Frontal cortex (tissue), 4 donors: ENCODE data around the gene ZDHHC14. TPM values are rescaled to one million over a fixed set of nuclear protein-coding genes. Genes with fewer than 3 reads are reported as not detected.

Experiments
- DNase-seq, 2 donors: peaks; one replicate each; pipeline ENCODE4 v3.0.0; 2012; ENCODE audit warnings: low spot score in 2 of 2
- FAIRE-seq: peaks from 2 replicates; lab custom pipeline; 2012; peaks lifted over from hg19 to GRCh38; lab: Jason Lieb, UNC
- total RNA-seq: library from RNA; depleted of rRNA; stranded (reverse); fragments of >200 nt; gene quantifications from one replicate; pipeline ENCODE4 v1.2.3, GENCODE V29; 2014
- donor health status: control.
- donor health status: control.
- donor health status: control.

Gene ZDHHC14
- total RNA-seq, 1 donor from 2014 or later, result 9.0 TPM

- DNase-seq, result no peak
- no peak for FAIRE-seq
Observed at GRCh38 chr6:157627195-157627966, 246.4 kb downstream of the ZDHHC14 start.

GRCh38 chr6:157628463-157628862, 247.5 kb downstream of the ZDHHC14 start:
- FAIRE-seq, result no peak
- no peak for DNase-seq

GRCh38 chr6:157629220-157629619, 248.2 kb downstream of the ZDHHC14 start:
- DNase-seq, result no peak
- no peak for FAIRE-seq

GRCh38 chr6:157630463-157631080, 249.6 kb downstream of the ZDHHC14 start:
- FAIRE-seq (no peak), DNase-seq (no peak)

DNA sequence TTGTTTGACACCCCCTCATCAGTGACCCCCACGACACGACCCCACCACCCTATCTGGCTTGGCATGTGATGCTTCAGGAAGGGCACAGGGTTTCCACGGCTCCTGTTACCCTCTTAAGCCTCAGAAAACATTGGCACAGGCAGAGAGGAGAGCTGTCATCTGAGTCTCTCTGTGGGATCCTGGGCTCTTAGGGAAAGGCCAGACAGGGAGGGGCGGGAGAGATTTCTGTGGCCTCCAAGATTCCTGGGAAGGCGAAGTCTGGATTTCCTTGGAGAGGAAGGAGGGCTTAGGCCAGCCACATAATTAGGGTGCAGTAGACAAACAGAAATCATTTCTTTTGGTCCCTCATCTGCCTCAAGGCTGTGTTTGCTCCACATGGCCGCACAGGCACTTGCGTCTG, 250.4 kb downstream of the ZDHHC14 start:
- FAIRE-seq (no peak), DNase-seq (no peak)

DNA sequence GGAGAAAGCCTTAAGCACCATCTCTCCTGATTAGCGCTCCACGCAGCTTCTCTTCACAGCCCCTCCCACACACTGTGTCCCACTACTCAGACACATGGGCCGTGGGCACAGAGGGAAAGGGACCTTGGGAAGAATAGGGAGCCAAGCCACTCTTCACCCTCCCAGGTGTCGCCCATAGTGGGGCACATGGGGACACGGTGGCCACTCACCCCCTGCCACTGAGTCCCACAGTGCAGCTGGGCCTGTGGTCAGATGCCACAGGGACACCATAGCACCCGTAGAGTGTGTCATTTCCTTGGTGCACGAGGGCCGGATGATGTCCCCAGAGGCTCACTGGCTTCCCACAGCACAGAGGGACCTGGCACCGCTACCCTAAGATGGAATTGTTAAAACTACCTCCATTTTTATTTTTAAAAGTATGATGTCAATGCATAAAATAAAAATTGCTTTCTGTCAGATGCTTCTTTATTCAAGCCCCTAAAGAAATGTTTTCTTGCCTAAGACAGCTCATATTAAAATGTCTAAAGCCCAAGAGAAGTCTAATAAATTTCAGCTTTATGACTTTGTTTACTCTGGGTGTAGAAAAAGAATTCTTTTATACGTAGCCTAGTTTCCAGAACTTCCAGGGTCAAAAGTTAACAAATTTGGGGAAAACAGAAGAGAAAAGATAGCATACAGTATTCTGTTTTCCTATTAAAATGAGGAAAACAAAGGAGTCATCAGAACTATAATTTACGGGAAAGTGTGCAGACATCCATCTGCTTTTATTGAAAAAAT, 251.0 kb downstream of the ZDHHC14 start:
- no peak for DNase-seq
- FAIRE-seq, result no peak

DNA sequence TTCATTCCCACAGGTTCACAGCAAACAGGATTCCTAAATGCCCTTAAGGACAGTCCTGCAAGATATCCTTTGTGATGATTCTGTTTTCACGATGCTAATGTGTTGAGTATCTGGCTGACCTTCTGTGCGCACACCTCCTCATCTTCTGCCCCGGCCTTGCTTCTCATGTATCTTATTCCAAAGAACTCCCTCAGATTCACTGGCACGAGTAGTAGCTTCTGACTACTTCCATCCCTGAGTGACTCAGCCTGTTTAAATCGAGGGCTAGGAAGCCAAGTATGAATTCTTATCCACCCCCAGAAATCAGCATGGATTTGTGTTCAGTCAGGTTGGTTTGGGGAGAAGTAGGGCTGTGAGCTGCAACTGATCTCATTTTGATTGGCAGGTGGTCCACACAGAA, 251.8 kb downstream of the ZDHHC14 start:
- no peak for FAIRE-seq
- no peak for DNase-seq

DNA sequence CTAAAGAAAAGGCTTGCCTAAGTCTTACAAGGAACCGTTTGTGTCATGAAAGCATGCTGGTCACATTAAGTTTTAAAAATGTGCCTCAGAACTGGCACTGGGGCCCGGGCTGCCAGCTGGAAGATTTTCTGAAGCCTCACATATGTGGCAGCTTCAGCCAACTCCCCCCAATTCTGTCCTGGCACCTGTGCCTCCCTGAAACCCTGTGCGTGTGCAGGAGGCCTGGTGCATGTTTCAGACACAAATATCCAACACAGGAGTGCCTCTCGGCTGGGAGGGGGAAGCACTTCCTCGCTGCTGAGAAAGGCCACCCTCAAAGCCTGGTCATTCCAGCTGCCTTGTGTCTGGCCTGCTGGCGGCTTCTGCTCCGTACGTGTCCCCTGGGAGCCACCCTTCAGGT, 253.6 kb downstream of the ZDHHC14 start:
- DNase-seq (no peak), FAIRE-seq (no peak)

- DNase-seq, result no peak
- FAIRE-seq, result no peak
Observed at GRCh38 chr6:157635388-157636244, 254.6 kb downstream of the ZDHHC14 start.

DNA sequence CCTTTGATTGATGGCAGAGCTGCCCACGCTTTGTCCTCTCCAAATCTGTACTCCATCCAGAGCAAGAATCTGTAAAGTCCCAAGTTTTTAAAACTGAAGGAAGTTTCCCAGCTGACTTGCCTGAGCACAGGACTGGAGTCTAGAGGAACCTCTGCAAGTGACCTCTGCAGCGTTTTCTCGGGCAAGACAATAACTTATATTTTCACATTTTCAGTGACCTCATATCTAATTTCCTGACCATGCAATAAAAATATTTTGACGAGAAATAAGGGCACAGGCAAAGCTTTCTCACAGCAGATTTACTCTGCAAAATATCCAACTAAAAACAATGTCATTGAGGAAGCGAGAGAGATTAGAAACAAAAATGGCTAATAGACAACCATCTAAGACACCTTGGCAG, 256.5 kb downstream of the ZDHHC14 start:
- FAIRE-seq (no peak), DNase-seq (no peak)

DNA sequence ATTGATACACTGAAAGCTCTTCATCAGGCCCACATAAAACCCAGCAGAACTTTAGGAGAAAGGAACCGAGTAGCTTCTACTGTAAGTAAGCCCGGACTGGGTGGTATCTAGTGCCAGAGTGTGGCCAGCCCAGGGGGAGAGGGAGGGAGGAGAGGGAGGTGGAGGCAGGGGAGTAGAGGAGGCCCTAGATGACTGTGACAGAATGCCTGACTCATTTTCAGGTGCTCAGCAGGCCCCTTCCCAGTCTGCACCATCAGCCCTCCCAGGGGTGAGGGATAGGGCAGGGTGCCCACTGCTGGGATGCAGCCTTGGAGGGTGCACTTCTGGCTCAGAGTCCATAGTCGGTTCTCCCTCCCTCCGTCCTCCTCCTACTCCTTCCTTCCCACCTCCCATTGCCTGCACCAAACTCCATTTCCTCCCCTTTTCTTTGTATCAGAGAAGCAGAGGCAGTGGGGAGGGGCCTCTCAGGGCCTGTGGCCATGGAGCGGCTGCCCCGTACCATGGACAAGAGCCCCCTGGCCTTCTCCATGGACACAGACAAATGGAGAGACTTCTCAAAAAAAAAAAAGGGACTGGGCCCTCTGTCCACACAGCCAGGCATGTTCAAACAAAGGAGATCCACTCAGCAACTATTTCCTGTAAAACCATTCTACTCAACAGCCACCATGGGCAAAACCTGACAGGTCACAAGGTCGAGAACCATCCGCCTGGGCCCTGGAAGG, 257.1 kb downstream of the ZDHHC14 start:
- FAIRE-seq, result no peak
- DNase-seq, result no peak

DNA sequence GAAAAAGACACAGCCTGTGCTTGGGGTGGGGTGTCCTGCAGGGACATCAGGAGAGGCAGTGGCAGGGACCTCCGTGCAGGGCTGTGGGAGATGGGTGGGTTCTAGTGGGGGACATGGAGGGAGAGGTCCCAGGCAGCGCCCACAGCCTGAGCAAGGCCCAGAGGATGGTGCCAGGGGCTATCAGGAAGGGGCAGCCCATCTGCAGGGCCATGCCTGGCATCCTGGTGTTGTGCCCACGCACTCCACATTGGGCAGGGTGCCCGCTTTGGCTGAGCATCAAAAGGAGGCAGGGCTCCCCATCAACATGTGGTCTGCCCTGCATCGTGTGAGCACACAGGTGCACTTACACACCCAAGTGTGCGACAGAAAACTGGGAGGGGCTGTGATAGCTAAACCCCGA, 257.8 kb downstream of the ZDHHC14 start:
- no peak for DNase-seq
- no peak for FAIRE-seq

DNA sequence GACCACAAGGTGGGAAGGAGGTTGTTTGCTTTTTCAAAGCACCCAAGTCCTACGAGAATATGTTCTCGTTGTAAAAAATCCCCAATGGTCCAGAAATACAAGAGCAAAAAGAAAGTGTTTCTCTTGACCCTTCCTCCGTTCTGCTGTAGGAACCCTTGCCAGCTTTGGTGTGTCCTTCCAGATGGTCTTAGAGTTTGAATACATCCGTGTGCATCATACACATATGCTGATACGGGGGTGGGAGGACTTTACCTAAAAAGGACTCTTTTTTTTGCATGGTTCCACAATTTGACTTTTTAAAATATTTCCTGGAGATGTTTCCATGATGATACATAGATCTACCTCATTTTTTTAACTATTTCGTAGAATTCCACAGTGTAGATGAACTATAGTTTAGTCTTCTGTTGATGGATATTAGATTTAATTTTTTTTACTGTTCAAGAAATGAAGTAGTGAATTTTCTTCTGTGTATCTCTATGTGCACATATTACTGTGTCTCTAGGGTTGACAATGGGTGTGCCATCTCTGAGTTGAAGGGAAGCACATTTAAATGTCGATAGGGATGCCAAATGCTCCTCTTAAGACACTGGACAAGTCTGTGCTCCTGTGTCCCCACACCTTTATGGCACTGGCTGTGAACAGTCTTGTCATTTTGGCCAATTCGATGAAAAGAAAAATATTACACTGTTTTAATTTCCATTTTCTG, 259.9 kb downstream of the ZDHHC14 start:
- FAIRE-seq (no peak), DNase-seq (no peak)

DNA sequence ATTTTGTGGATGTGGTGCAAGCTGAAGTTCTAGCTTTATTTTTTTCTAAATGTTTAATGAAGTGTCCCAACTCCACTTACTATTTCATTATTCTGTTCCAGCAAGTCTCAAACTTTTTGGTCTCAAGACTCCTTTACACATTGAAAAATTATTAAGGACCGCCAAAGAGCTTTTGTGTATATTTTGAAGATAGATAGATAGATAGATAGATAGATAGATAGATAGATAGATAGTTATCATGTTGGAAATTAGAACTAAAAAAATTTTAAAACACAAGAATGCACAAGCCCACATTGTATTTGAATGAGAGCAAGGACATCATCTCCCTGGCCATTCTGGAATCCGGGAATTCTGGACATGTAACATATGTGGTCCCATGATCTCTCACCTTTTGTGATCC, 260.8 kb downstream of the ZDHHC14 start:
- FAIRE-seq (no peak), DNase-seq (no peak)

GRCh38 chr6:157642736-157643135, 261.7 kb downstream of the ZDHHC14 start:
- FAIRE-seq, result no peak
- DNase-seq, result no peak

DNA sequence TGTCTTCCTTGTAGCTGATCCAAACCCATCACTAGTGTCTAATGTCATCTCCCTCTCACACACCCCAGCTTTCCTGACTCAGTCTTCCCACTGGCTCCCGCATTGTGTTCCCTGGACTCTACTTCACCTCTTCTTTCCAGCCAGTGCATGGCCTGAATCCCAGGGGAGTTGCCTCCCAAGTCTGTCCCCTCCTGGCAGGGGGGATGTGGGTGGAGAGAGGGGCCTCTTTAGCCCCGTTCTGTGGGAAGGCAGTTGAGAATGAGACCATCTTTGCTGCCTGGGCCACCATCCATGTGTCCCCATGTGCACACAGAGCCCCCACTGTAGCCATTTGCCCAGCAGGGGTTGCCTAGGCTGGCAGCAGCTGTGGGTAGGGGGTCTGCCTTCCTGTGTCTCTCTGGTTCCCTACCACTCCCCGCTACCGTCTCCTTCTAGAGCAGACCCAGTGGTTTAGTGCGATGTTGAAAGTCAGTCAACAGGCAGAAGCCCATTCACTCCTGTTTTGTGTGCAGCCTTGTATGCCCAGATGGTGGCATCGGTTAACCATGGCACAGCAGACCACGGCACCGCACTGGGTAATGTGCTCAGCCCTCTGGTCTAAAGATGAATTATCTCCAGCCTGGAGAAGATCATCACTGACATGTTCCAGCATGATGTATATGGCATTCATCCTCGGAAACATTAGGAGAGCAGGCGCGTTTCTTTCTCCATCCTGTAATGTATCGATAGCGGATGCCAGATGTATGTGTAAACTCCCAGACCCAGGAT, 263.2 kb downstream of the ZDHHC14 start:
- no peak for FAIRE-seq
- peak; percentile 36 to 43 for DNase-seq

GRCh38 chr6:157645201-157645795, 264.3 kb downstream of the ZDHHC14 start:
- no peak for DNase-seq
- no peak for FAIRE-seq

DNA sequence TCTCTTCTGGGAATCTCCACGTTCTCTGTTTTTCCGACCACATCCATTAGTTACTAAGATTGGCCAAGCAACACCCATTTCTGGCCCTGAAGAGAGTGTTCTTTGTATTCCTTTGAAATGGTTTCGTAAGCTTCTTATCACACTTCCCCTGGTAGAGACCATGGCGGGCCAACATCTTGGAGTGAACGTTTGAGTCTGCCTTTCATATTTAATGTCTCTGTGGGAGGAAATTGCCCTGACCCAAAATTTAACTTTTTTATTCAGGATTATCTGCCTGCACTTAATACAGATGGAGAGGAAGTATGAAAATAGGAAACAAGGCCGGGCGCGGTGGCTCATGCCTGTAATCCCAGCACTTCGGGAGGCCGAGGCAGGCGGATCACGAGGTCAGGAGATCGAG, 265.0 kb downstream of the ZDHHC14 start:
- DNase-seq (no peak), FAIRE-seq (no peak)
